ENCODE measurements around the gene MFAP4.

The MFAP4 gene, protein sequence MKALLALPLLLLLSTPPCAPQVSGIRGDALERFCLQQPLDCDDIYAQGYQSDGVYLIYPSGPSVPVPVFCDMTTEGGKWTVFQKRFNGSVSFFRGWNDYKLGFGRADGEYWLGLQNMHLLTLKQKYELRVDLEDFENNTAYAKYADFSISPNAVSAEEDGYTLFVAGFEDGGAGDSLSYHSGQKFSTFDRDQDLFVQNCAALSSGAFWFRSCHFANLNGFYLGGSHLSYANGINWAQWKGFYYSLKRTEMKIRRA

DNA sequence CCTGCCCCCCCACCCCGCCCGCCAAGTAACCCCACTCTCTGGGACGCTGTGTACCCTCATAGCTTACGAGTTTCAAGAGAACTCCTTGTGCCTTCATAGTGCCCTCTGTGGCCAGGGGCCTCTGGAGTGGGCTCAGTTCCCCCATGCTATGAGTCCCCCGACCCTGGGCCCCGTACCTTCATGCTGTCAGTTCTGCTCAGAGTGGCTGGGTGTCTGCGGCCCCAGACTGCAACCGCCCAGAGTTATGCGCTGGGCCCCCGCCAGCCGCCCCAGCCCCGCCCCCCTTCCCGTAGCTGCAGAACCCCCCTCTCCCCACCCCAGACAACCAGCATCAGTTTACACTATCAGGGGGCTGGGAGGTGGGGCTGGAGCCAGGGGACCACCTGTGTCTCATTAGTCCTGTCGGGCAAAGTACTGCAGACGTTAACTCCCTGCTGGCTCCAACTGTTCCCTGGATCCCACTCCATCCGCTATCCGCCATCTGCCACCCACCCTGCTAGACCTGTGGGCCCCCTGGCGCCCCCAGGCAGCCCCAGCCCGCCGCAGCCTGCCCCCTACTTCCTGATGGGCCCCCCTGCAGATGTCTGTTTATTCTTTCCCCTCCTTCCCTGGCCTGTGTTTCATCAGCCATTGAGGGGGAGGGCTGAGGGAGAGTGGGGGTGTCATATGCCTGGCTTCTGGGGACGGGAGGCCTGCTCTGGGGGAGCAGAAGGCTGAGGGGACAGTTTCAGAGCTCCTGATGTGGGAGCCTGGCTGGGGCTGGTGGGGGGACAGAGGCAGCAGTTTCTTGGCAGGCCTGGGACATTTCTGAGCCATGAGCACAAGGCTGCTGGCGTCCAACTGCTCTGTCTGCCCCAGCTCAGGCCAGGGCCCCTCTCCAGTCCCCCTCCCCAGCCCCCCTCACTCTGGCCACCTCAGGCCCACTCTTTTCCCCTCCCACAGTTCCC, at the start of gene MFAP4:
Gene MFAP4, minus strand, starts transcription at position 217 of the 947 bp plus-strand sequence. Its CDS starts 35 bp downstream, at position 182.
- DNase-seq, result no peak

DNA sequence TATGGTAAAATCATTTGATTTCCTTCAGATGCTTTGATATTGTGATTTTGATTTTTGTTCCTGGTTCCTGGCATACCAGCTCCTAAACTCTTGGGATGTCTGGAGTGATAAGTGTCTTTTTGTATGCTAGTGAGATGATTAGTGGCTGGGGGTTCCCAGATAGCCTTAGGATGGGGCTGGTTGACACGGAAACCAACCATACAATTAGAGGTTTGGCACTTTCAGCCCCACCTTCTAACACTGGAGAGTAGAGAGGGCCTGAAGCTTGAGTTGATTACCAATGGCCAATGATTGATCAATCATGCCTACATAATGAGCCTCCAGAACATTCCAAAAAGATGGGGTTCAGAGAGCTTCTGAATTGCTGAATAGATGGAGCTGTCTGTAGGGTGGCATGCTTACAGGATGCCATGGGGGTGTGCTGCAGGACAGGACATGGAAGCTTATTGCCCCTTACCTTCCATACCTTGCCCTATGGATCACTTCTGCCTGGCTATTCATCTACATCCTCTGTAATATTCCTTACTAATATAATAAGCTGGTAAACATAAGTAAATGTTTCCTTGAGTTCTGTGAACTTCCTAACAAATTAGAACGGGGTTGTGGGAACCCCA, 46.8 kb upstream of the MFAP4 start:
- DNase-seq, result no peak

DNA sequence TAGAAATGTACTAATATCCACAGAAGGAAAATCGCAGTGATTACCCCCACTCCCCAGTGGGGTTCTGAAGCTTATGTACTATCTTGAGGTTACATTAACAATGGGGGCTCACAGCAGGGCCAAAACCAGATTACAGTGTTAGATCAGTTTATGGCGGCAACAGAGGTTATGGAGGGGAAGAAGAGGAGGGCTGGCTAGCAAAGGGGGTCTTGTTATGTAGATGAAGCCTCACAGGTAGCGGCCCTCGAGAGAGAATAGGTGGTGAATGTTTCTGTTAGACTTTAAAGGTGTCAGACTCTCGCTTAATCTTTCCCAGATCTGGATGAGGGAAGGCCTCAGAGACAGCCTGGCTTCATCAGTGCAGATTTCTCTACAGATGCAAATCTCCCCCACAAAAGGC, 46.3 kb upstream of the MFAP4 start:
- DNase-seq, result no peak

DNA sequence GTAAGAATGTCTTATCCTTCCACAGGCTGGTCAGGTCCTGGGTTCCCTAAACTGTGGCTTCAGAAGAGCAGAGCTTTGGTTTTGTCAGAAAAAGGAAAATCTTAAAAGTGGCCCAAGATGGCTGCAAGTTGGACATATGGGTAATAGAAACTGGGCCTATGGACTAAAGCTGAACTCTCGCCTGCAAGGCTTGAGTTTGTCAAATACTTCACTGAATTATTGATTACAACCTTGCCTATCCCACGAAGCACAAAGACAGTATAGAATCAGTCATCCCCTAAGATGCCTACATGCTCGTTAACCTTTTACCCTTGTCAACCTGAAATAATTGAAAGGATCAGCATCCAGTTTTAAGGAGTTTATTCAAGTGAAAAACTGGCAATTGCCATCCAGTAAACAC, 44.7 kb upstream of the MFAP4 start:
- DNase-seq, result no peak

DNA sequence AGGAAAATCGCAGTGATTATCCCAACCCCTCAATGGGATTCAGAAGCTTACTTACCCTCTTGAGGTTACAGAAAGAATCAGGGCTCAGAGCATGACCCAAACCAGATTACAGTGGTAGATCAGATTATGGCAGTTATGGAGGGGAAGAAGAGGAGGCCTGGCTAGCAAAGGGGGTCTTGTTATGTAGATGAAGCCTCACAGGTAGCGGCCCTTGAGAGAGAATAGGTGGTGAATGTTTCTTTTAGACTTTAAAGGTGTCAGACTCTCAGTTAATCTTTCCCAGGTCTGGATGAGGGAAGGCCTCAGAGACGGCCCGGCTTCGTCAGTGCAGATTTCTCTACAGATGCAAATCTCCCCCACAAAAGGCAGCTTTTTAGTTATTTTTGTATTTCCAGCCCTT, 39.6 kb upstream of the MFAP4 start:
- DNase-seq, result no peak

DNA sequence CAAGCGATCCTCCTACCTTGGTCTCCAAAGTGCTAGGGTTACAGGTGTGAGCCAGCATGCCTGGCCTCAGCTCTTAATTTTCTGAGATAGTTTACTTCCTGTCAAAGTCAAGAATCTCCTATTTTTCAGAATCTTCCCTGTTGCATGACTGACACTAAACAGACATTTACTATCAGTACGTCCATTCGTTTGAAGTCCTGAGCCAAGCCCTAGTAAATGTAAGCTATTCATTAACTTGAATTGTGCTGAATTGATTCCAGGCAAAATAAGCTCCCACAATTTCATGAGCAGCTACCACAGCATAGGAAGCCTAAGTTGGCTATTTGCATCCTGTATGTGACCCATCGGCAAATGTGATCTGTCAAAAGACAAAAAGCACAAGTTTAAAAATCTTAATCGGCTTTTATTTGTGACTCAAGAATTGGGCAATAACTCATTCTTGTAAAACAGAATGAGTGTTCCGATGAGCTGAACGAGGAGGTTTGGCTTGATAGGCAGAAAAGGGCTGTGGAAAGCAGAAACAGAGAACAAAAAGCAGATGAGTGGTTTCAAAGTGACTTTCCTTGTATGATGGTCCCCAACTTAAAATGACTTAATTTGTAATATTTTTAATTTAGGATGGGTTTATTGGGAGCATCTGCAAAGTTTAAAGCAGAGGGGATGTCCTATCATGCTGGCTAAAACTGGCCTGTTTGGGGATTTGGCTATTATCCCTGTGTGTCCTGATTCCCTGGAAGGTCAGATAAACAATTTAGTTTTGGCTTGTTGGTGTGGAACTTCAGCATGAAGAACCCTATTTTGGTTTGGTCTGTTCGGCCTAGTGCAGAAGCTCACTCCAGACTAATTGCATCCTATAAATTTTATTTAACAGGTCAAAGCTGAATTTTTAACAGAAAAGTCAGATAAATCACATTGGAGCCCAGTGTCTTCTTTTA, 38.2 kb upstream of the MFAP4 start:
- no peak for DNase-seq

DNA sequence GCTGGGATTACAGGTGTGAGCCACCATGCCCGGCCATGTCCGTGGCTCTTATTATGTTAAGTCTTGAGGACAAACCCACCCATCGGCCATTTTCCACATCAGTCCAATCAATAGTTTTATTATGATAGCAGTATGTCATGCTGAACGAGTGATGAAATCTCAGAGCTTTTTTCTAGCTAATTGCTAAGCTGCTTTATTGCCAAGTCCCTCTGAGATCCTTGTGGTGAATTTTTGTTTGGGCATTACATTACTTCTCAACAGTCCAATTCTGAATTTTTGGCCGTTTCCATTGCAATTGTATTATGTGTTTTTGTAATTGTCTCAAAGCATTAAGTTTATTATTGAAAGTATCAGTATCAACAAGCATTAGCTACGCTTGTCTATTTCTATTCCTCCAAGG, 34.9 kb upstream of the MFAP4 start:
- no peak for DNase-seq

DNA sequence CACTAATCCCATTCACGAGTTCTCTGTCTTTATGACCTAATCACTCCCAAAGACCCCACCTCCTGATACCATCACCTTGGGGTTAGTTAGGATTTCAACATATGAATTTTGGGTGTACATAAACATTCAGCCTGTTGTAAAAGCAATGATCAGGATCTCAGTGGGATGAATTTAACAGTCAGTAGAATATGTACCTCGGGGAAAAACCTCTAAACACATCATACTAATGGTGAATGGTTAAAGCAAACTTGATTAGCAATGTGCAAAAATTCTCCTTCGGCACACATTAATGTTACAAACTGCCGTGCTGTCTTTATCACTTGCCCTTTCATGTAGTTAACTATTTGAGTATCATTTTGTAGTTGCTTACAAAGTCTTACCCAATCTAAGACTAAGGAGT, 34.2 kb upstream of the MFAP4 start:
- no peak for DNase-seq

DNA sequence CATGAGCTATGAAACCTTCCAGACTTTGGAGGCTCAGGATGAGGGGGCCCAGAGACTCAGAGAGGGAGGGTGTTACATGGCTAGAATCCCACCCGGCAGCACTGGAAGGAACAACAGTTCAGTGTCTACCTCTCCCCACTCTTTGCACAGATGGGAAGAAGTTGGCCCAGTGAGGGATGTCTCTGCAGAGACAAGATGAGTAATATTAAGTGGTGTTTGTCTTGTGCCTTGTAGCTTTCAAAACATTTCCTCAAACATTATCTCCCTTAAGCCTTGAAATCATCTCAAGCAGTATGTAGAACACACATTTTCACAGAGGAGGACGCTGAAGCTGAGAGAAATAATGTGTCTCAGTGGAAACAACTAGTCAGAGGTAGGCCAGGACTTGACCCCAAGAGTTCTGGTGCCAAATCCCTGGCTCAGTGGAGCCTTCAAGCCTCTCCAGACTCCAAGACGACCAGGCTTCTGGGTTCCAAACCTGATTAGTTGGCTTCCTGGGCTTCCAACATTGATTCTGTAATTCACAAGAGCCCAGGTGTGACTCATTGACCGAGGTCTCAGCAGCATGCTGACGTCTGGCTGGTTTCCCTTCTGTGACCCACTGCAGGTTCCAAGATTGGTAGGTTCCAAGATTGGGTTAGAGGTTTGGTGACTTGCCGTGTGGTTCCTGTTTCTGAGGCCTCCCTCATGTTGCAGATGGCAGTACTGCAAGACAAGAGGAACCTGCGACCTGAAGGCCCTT, 31.4 kb upstream of the MFAP4 start:
- DNase-seq, result no peak

DNA sequence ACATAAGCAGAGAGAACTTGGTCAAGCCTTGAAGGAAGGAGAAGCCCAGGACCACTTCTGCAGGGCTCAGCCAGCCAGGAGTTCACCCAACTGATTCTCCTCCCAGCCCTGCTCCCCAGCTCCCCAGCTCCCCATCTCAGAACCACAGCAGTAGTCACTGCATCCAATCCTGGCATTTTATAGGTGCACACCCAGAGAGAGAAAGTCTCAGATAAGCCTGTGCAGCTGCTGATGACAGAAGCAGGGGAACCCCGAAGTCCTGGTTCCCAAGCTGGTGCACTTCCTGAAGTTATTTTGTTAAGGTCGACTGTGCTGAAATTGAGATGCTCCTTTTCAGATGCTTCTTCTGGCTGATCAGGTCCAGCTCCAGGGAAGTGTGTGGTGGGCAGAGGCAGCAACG, 30.6 kb upstream of the MFAP4 start:
- no peak for DNase-seq

DNA sequence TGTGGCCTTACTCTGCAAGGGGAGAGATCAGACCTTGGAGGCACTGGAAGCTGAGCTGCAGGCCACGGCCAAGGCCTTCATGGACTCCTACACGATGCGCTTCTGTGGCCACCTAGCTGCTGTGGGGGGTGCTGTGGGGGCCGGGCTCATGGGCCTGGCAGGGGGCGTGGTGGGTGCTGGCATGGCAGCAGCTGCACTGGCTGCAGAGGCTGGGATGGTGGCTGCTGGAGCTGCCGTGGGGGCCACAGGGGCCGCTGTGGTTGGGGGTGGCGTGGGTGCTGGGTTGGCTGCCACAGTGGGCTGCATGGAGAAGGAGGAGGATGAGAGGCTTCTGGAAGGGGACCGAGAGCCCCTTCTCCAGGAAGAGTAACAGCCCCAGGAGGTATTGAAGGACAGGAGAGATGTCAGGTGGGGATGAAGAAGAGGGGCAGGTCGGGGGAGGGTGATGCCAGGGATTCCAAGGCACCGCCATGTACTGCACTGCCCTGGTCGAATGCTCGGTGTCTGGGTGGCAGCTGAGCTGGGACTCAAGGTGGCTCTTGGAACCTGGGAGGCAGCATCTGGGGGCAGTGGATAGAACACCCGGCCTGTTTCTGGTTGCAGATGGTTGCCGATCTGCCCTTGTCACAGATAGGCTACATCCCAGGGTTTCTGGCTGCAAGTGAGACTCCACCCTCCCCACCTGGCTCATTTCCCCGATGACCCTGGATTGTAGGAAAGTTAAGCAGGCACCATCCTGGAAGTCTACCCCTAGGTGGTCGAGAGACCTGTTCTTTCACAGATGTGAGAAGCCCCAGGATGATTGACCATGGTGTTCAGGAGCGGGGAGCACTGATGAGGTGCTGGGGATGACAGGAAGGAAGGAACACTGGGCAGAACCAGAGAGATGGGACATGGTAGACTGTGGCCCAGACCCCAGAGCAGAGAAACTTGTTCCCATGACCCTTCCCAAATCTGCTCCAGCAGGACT, 29.1 kb upstream of the MFAP4 start:
- no peak for DNase-seq

DNA sequence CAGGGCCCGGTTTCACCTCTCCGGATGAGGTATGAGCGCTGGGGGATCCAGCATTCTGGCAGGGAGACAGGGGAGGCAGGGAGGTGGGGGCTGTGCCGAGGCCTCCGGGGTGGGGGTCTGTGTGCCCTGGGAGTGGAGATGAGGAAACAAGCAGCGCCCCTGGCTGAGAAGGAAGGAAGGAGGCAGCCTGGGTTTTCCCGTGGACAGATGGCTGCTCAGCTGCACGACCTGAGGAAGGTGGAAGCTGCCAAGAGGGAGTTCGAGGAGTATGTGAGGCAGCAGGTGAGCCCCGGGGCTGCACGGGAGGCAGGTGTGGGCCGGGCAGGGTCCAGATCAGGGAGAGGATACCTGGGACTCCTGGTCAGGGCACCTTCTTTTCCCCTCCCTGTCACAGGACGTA, 28.3 kb upstream of the MFAP4 start:
- DNase-seq, result no peak

DNA sequence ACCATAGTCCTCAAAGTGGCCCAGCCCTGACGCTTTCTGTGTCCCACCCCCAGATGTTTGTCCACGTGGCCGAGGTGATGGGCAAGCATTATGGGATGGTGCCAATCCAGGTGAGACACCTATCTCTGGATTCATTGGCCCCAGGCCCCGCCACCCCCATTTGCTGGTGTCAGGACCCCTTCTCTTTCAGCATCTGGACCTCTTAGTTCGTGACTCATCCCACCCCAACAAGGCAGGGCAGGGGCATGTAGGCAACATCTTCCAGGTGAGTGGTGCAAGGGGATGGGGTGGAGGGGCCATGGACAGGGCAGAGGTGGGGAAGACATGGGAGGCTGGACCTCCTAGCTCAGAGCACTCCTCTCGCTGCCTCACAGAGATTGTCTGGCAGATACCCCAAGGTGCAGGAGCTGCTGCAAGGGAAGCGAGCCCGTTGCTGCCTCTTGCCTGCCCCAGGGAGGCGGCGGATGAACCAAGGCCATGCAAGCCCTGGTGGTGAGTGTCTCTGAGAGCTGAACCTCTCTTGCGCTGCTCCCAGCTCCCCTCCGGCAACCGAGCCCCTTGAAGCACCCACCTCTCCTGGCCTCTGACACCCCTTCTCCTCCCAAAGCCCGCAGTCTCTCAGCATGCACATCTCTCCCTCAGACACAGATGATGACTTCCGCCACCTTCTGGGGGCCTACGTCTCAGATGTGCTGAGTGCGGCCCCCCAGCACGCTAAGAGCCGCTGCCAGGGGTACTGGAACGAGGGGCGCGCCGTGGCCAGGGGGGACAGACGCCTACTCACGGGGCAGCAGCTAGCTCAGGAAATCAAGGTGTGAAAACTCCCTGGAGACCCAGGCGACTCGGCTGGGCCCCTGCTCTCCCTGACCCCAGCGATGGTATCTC, 27.6 kb upstream of the MFAP4 start:
- no peak for DNase-seq

DNA sequence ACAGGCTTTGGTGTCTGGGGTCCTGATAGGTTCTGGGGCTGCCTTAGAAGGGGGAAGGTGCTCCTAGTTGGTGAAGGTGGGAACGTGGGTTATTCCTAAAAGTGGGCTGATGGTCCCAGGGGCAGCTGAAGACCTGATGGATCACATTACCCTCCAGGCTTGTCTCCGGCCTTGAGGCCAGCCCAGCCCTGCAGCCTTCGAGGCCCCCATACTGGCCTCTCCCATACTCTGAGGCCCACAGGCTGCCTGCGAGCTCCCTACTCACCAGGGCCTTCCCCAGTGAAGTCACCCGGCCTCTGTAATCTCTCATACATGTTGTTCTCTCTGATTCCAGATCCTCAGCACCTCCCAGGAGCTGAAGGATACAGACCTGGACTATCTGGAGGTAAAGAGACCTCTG, 26.8 kb upstream of the MFAP4 start:
- no peak for DNase-seq

DNA sequence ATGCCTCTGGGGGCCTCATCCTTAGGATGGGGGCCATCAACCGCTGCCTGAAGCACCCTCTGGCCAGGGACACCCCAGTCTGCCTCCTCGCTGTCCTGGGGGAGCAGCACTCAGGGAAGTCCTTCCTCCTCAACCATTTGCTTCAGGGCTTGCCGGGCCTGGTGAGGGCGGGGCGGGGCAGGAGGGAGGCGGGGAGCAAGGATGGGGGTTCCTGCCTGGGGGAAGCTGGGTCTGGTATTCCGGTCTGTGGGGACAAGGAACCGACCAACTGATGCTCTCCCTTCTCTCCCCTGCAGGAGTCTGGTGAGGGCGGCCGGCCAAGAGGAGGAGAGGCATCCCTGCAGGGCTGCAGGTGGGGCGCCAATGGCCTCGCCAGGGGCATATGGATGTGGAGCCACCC, 26.0 kb upstream of the MFAP4 start:
- DNase-seq, result no peak

DNA sequence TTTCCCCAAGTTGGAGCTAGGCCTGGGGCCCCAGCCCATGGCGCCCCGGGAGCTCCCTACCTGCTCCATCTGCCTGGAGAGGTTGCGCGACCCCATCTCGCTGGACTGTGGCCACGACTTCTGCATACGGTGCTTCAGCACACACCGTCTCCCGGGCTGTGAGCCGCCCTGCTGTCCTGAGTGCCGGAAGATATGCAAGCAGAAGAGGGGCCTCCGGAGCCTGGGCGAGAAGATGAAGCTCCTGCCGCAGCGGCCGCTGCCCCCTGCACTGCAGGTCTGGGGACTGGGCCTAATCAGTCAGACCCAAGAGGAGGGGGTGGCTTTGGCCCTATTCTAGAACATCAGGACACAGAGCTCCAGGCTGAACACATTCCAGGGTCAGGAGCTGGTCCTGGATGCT, 25.5 kb upstream of the MFAP4 start:
- no peak for DNase-seq

DNA sequence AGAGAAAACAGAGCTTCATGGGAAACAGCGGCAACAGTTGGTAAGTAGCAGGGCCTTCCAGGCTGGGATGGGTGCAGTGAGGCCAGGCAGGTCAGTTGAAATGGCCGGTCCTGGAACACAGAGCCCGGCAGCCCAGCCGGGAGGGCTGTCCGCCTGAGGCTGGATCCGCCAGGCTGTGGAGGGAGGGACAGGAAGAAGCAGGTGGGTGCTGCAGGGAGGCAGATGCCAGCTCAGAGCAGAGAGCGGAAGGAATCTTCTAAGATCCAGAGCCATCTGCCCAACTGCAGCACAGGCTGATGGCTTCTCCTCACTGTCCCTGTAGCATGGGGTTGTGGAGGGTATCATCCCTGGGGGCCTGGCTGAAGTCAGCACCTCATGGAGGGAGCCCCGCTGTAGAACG, 24.6 kb upstream of the MFAP4 start:
- DNase-seq, result no peak

DNA sequence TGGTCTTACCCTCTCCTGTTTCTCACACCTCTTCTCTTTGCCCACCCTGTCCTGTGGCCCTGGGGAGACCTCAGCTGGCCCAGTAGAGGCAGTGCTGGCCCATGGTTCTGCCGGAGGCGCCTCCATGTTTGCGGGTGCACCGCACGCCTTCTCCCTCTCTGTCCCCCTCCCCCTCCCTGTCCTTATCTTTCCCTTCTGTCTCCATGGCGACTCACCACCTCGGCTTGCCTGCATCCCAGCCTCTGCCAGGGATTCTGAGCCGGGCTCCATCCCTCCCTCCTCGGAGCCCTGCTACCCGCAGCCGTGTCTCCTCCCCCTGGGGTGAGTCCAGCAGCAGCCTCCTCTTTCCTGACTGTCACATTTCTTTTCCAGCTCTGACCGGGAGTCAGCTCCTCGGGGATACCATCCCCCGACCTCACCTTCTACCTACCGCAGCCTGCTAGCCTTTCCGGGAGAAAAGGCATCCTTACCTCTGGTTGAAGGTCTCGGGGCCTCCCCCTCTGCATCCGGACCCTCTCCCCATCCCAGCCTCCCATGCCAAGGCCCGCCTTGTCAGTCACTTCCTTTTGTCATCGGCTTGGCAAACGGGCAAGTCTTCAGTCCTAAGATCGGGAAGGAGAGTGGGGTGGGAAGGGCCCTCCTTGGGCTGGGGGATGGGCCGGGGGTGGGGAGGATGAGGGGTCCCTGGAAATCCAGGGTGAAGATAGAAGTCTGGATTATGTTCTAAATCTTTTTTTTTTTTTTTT, 24.1 kb upstream of the MFAP4 start, which contains the start of gene RNF112:
Gene RNF112, plus strand, starts transcription at position 358 of the 746 bp plus-strand sequence. Its CDS starts 177 bp downstream, at position 535.
- no peak for DNase-seq

DNA sequence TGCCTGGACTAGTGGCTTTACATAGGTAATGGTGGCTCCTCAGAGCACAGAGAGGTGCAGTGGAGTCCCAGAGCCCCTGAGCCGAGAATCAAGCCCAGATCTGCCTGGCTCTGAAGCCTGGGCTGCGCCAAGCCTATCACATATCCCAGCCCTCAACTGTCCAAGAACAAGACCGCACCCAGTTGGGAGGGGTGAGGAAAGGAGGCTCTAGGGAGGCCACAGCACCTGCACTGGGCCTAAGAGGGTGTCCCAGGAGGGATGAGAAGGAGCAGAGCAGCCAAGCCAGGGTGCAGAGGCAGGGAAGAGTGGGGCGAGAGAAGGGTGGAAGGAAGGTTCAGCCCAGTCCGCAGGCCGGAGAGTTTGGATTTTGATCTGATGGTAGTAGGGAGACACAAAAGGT, 23.1 kb upstream of the MFAP4 start:
- no peak for DNase-seq
